Fibroblast of lung (primary cell): ENCODE results near the gene NOL6.

Experiments
- CTCF ChIP-seq, 2 donors: IDR thresholded peaks in 1 of 2; conservative IDR thresholded peaks in 1 of 2; 1 replicate in 1 of 2; 2 replicates in 1 of 2; pipeline ENCODE4 v1.5.1; 2011 to 2012; ENCODE audit warnings: low read length in 2 of 2, control low read depth in 1 of 2, inconsistent platforms in 1 of 2, low read depth in 1 of 2, mild to moderate bottlenecking in 1 of 2
- EZH2 ChIP-seq: IDR thresholded peaks from 2 replicates; pipeline ENCODE4 v1.5.1; 2012; ENCODE audit warnings: low read length, control low read depth, mild to moderate bottlenecking; ENCODE audit errors: missing control alignments

- TF ChIP-seq CTCF (conservative IDR thresholded peaks at IDR 0.05 in 1 of 2, IDR thresholded peaks at IDR 0.05 in 1 of 2; ENCODE audit: low read depth in 1 of 2, low read length in 2 of 2) (no peak), EZH2 (no peak)
Observed at GRCh38 chr9:33468215-33468730, 5.5 kb downstream of the NOL6 start.
